Gastroesophageal sphincter (tissue), 4 donors: ENCODE measurements around the gene PGK1. TPM values are rescaled to one million over a fixed set of nuclear protein-coding genes. Genes with fewer than 3 reads are reported as not detected.

ENCODE experiments used
- ATAC-seq: fragments of 150-250 bp; one replicate; pipeline ENCODE4 v1.9.1; 2016; ENCODE audit warnings: mild to moderate bottlenecking, moderate library complexity
- H3K27ac ChIP-seq, 4 donors: fragments of 200-600 bp; sonication (generic) in 3 of 4; 1 replicate in 3 of 4; 2 replicates in 1 of 4; pipeline ENCODE4 v1.5.1; 2016 to 2019
- H3K27me3 ChIP-seq: fragments of 200-600 bp; sonication (generic); one replicate; pipeline ENCODE4 v1.5.1; 2019
- H3K36me3 ChIP-seq, 2 donors: fragments of 200-600 bp; sonication (generic); one replicate each; pipeline ENCODE4 v1.5.1; 2019; ENCODE audit warnings: control low read depth in 1 of 2
- H3K4me1 ChIP-seq, 3 donors: fragments of 200-600 bp; sonication (generic); 1 replicate in 2 of 3; 2 replicates in 1 of 3; pipeline ENCODE4 v1.5.1; 2016 to 2019; ENCODE audit warnings: control low read depth in 2 of 3
- H3K4me3 ChIP-seq, 2 donors: fragments of 200-600 bp; sonication (generic); one replicate each; pipeline ENCODE4 v1.5.1; 2019; ENCODE audit warnings: mild to moderate bottlenecking in 1 of 2, moderate library complexity in 1 of 2
- H3K9me3 ChIP-seq, 3 donors: fragments of 200-600 bp; sonication (generic); one replicate each; pipeline ENCODE4 v1.5.1; 2017 to 2019; ENCODE audit warnings: control low read depth in 2 of 3
- CTCF ChIP-seq, 4 experiments: fragments of 200-600 bp in 2 of 4; fragments of 450-650 bp in 2 of 4; sonication (generic) in 1 of 4; IDR thresholded peaks; one replicate each; pipeline ENCODE4 v1.5.1; 2017 to 2019; ENCODE audit warnings: antibody characterized with exemption in 4 of 4, mild to moderate bottlenecking in 2 of 4, moderate library complexity in 2 of 4
- EP300 ChIP-seq: sonication (generic); formaldehyde crosslinking; IDR thresholded peaks from one replicate; pipeline ENCODE4 v1.6.1; 2017; ENCODE audit warnings: antibody characterized with exemption, mild to moderate bottlenecking
- POLR2A ChIP-seq, 2 donors: fragments of 450-650 bp; IDR thresholded peaks; one replicate each; pipeline ENCODE4 v1.6.1; 2017; ENCODE audit warnings: antibody characterized with exemption in 2 of 2, mild to moderate bottlenecking in 2 of 2, moderate library complexity in 1 of 2
- POLR2AphosphoS5 ChIP-seq: sonication (generic); formaldehyde crosslinking; IDR thresholded peaks from one replicate; pipeline ENCODE4 v1.6.1; 2017; ENCODE audit warnings: antibody characterized with exemption
- WGBS, 2 donors: methylation state at CpG; one replicate each; pipeline ENCODE4 v1.1.5; 2018; ENCODE audit warnings: low coverage in 1 of 2; 5-methylcytosine and 5-hydroxymethylcytosine counted together
- total RNA-seq, 4 donors: library from RNA; depleted of rRNA; stranded (reverse); fragments of >200 nt; gene quantifications; one replicate each; pipeline ENCODE4 v1.1.0, GENCODE V29; 2016

Gene PGK1
- total RNA-seq, 4 donors from 2014 or later, result 204 to 360 (median 274) TPM

GRCh38 chrX:78165425-78165824, 61.4 kb downstream of the PGK1 start:
- Histone ChIP-seq H3K4me1 (no peaks in the 10 kb centered on the region), H3K9me3 (no peaks in the 10 kb centered on the region), H3K27me3 (no peaks in the 10 kb centered on the region), H3K4me3 (no peak overlapping the region), H3K27ac (no peak overlapping the region), H3K36me3 (no peaks in the 10 kb centered on the region)
- no peak for ATAC-seq
- TF ChIP-seq POLR2AphosphoS5 (no peak), POLR2A (IDR thresholded peaks at IDR 0.05) (no peak), CTCF (IDR thresholded peaks at IDR 0.05) (no peak), EP300 (no peak)
- 57 to 86% methylated on average over 1 of the region's 1 CpG for WGBS, 2 donors

- Histone ChIP-seq H3K4me1 (no peaks in the 10 kb centered on the region), H3K27me3 (no peaks in the 10 kb centered on the region), H3K36me3 (no peaks in the 10 kb centered on the region), H3K4me3 (no peak overlapping the region), H3K9me3 (no peaks in the 10 kb centered on the region), H3K27ac (no peak overlapping the region)
- ATAC-seq, result no peak
- TF ChIP-seq POLR2A (IDR thresholded peaks at IDR 0.05), result no peak
- no peak for TF ChIP-seq POLR2AphosphoS5
- no peak for TF ChIP-seq CTCF (IDR thresholded peaks at IDR 0.05)
- TF ChIP-seq EP300, result no peak
These were observed 64.0 kb downstream of the PGK1 start for GRCh38 chrX:78168065-78168464.

Other genes starting within 250 kb of the PGK1 start
- gene MAGT1, start 208.8 kb upstream of the PGK1 start, total RNA-seq, result 10 to 100 TPM; 23.6 to 37.8 (median 31.9) TPM
- gene COX7B, start 204.8 kb upstream of the PGK1 start, total RNA-seq, result 100 to 1,000 TPM; 338 to 504 (median 366) TPM
- 10 to 100 TPM in 3 of 4 donors, 1 to 10 TPM in 1; 8.6 to 21.2 (median 12.7) TPM for gene ATP7A, start 193.6 kb upstream of the PGK1 start, total RNA-seq
- gene PGAM4, start 134.6 kb upstream of the PGK1 start, total RNA-seq, result not detected
- 100 to 1,000 TPM in 1 of 4 donors, 10 to 100 TPM in 3; 47.3 to 101 (median 62.5) TPM for gene TAF9B, start 35.4 kb downstream of the PGK1 start, total RNA-seq
- 10 to 100 TPM; 13.7 to 54.3 (median 28.3) TPM for gene CYSLTR1, start 223.4 kb downstream of the PGK1 start, total RNA-seq